PFSK-1 (cell line): Measurements from ENCODE around the gene C1QTNF2.

Source experiments
- POLR2AphosphoS5 ChIP-seq: IDR thresholded peaks from 2 replicates; pipeline ENCODE4 v1.6.1; 2012; ENCODE audit warnings: low read depth, mild to moderate bottlenecking, control low read depth, low read length, moderate library complexity
- TF ChIP-seq, protein P1 (sequence below), 2 experiments: IDR thresholded peaks; 2 replicates each; pipeline versions ENCODE4 v1.6.1 to v1.8.0; 2011 to 2012; ENCODE audit warnings: low read depth in 2 of 2, low read length in 2 of 2, control low read depth in 1 of 2, inconsistent platforms in 1 of 2, mild to moderate bottlenecking in 1 of 2, moderate library complexity in 1 of 2; ENCODE audit not compliant: insufficient read depth in 1 of 2

DNA sequence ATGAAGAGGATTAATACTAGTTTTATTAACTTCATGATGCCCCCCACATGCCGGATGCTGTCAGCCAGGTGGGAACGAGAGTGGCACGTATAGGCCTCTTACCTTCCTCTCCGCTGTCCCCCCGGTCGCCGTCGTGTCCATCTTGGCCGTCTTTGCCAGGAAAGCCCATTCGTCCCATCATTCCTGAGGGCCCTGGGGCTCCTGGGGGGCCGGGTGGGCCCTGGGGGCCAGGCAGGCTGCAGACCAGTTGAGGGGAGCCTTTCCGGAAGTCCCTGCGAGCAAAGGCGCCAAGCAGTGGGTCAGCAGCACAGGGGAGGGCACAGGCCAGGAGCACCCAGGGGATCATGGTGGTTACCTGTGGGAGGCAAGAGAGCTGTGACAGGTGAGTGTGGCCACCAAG is 15.8 kb downstream of the C1QTNF2 start:
- TF ChIP-seq, protein P1, sequence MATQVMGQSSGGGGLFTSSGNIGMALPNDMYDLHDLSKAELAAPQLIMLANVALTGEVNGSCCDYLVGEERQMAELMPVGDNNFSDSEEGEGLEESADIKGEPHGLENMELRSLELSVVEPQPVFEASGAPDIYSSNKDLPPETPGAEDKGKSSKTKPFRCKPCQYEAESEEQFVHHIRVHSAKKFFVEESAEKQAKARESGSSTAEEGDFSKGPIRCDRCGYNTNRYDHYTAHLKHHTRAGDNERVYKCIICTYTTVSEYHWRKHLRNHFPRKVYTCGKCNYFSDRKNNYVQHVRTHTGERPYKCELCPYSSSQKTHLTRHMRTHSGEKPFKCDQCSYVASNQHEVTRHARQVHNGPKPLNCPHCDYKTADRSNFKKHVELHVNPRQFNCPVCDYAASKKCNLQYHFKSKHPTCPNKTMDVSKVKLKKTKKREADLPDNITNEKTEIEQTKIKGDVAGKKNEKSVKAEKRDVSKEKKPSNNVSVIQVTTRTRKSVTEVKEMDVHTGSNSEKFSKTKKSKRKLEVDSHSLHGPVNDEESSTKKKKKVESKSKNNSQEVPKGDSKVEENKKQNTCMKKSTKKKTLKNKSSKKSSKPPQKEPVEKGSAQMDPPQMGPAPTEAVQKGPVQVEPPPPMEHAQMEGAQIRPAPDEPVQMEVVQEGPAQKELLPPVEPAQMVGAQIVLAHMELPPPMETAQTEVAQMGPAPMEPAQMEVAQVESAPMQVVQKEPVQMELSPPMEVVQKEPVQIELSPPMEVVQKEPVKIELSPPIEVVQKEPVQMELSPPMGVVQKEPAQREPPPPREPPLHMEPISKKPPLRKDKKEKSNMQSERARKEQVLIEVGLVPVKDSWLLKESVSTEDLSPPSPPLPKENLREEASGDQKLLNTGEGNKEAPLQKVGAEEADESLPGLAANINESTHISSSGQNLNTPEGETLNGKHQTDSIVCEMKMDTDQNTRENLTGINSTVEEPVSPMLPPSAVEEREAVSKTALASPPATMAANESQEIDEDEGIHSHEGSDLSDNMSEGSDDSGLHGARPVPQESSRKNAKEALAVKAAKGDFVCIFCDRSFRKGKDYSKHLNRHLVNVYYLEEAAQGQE (IDR thresholded peaks at IDR 0.05; ENCODE audit: insufficient read depth in 1 of 2, low read depth in 2 of 2, low read length in 2 of 2), result no peak
- TF ChIP-seq POLR2AphosphoS5, result no peak
